NCI-H1436 treated with DMSO at 0.1 percent for 48 hours (cell line): ENCODE results near the gene KCNIP3.
"Not testable (repeated sequence)": the region's sequence is repeated elsewhere in the genome, so short reads cannot be mapped to it uniquely, and the experiment has no call there.

Experiments
- DNase-seq: peaks from one replicate; lab custom pipeline; 2025; lab: John Stamatoyannopoulos, UW

The KCNIP3 gene

DNA sequence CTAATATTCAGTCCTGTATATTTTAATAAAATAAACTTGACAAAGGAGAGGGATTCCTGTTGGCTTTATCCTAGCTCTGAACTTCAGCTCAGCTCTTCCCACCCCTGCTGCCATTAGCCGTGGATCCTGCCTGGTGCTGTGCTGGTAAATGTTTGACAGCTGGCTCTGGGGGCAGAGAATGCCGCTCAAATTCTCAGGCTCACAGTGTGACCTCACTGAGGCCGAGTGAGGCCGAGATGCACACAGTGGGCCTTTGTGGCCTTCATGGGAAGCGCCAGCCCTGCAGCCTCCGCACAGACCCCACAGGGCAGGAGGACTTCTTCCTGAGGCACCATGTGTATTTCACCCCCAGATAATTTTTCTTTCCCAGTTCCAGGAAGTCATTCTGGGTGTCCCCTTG lies 88.9 kb downstream of the KCNIP3 start:
- no peak for DNase-seq

DNA sequence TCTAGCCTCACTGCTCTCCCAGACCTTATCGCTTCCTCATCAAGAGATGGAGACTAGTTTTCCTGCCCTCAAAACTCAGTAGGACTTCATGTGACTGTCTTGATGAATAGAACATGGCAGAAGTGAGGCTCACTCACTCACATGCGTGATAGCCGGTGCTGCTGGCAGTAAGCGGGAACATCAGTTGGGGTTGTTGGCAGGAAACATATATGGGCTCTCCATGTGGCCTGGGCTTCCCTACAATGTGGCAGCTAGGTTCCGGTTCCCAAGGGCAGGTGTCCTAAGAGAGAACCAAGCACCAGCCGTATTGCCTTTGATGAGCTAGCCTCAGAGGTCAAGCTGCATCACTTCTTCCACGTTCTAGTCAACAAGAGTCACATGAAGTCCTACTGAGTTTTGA lies 90.2 kb downstream of the KCNIP3 start:
- no peak for DNase-seq

DNA sequence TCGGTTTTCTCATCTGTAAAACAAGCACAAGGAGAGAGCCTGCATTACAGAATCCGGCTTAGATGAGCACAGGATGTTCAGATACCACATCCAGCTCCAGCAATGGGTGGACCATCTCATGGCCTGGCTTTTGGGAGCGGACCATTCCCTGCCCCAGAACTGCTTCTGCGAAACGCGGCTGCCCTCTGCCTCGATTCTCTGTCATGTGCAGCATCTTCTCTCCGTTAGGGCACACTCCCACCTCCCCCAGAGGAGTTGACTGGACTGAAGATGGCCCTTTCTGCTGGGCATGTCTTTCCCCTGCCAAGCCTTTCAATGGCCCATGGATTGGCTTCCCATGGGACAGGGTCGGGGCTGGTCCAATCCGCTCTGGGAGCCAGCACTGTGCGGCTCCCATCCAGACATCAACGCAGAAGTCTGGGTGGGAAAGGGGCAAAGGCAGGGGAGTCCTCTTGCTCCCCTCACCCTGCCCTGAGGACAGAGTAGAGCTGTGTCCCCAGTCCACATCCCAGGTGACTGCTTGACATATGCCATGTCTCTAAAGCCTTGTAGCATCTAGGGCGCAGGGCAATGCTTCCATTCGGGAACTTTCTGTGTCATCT lies 91.0 kb downstream of the KCNIP3 start:
- no peak for DNase-seq

DNA sequence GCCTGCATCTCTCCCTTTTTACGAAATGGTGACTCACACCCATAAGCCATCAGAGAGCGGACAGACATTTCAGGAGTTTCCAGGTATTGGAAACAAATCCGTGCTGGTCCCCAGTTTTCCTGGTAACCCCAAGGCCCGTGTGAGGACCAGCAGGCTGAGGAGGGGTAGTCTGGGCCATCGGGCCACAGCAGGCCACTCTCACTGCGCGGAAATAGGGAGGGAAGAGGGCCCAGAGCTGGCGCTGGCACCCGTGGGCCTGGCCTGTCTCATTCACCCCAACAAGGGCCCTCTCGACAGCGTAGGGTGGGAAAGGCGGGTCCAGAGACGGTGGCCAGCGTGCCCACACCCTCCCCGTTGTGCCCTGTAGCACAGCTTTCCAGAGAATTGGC lies 91.7 kb downstream of the KCNIP3 start:
- no peak for DNase-seq

DNA sequence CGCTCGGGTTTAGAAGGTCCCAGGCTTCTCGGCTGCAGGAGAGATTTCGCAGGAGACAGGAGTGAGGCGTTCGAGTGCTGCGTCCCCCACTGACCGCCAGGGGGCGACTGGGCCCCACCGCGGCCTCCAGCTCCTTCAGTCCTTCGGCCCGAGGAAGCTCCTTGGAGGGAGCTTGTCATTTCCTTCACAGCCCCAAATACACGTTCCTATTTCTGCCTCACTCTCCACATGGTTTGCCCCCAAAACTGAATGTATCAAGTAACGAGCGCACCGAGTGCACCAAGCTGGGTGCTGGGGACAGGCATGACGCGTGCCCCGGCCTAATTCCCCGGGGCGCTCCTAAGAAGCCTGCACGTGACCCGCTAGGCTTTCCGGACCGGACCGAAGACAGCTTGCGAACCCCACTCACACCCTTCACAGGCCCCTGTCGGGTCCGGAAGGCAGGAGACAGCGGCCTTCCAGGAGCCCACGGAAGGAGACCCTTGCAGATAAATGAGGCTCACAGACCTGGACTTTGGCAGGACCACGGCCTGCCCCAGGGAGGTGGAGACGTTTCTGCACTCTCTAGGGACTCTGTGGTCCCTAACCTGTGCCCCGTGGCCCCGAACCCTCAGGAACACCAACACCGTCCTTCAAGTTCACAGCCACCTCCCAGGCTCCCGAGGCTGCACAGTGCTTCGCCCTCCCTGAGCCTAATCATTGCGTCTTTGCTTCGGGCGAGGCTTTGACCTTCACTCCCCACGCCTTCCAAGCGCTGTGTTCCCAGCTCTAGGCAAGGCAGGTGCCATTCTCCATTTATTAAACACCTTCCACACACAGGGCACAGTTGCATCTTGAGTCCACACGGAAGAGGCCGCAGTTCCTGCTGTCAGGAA lies 92.3 kb downstream of the KCNIP3 start:
- DNase-seq, result no peak

DNA sequence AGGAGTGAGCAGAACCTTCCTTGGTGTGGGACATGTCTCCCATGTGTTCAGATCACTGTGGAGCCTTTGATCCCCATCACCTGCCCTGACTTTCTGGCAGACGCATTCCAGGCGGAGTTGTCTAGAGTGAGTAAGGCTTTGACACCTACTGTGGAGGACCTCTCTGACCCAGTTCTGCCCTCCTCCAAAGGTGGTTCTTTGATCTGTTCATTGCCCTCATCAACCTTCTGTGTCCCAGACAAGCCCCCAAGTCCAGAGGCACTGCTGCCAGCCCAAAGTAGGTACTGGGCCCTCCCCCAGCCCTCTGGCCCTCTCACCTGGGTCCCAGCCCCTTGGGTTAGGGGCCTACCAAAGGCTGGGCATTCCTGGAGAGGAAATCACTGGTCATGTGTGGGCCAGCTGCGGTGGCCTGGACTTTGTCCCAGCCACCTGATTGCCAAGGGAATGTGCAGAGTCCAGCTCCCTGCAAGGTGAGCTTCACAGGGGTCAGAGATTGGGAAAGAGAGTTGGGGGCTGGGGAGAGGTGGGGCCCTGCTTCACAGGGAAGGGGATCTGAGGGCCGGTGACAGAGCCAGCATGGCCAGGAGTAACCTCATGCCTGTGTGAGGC lies 93.2 kb downstream of the KCNIP3 start:
- DNase-seq, result no peak

DNA sequence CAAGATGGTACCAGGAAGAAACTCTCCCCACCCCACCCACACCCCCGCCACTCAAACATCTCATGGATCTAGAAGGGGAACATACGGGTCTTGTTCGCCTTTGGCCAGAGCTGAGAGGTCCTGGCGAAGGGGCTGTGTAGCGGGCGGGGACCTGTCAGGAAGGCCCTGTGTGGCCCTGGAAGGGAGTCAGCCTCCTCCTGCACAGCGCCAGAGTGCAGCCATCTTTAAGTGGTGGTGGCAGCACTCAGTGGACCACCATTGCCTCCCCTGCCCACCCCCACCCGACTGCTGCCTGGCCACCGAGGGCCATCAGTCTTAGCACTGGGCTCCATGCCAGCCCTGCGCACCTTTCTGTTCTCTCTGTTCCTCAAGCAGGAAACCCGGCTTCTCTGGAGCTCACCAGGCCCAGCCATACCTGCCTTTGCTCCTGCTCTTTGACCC lies 93.8 kb downstream of the KCNIP3 start:
- no peak for DNase-seq

DNA sequence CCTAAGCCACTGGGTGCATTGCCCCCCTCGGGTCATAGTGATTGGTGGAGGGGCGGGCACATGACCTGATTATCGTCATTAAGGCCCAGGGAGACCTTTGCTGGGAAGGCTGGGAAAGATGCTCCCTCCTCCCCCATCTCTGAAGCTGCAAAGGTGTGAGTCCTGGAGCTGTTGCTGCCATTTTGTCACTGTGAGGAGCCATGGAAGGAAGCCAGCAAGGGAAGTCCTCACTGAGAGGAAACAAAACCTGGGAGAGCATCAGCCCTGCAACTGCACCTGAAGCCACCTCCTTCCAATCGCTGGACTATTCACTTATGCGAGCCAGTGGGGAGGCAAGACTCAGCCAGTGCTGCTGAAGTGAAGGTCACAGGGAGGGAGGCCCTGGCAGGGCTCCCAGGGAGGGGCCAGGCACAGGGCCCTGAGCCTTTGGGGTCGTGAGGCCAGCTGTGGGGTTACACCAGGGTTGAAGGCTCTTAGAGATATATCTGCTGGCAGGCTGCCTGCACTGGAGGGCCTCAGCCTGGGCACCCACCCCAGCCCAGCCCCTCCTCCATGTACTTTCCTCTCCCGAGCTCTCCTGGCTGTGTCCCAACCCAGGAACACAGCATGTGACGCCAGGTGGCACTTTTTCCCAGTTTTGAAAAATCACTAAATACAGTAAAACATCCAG lies 94.6 kb downstream of the KCNIP3 start:
- DNase-seq, result no peak

DNA sequence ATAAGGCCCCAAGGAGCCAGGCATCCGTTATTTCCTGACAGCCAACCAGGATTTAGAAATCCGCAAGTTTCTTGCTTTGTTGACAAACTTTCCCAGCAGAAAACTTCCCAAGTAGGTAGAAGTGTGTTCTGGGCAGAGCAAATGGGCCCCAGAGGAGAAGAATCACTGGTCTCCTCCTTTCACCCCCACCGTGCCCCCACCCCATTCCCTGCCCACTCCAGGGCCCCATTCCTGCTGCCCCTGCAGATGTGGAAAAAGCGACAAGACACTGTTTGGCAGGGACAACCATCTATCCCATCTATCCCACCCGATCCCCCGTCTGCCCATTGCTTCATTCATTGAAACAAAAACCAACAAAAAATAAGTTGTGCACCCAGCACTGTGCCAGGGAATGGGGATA lies 95.2 kb downstream of the KCNIP3 start:
- no peak for DNase-seq

DNA sequence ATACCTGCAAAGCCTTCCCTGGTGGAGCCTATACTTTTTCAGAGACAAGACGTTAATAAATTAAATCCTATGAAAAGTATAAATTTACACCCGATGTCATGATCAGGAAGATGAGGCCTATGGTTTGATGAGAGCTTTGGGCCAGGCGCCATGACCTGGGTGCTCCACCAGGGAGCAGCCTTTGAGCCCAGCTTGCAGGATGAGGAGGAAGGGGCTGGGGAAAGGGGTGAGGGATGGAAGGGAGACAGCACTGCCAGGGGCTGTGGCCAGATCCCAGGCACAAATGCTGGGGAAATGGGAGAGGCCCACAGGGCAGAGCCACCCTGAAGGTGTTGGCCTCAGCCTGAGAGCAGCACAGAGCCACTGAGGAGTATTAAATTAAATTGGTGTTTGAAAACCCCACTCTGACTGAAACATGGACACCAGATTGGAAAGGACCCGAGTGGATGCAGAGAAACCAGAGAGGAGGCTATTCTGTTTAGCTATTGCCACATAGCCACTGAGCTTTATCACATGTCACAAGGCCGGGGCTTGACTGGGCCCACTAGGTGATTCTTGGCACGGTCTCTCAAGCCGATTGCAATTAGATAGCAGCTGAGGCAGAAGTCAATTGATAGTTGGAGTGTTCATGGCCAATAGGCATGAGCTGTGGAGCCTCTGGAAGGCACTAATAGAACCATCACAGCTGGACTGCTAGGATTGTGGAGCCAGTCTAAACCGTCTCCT lies 95.7 kb downstream of the KCNIP3 start:
- DNase-seq, result no peak

DNA sequence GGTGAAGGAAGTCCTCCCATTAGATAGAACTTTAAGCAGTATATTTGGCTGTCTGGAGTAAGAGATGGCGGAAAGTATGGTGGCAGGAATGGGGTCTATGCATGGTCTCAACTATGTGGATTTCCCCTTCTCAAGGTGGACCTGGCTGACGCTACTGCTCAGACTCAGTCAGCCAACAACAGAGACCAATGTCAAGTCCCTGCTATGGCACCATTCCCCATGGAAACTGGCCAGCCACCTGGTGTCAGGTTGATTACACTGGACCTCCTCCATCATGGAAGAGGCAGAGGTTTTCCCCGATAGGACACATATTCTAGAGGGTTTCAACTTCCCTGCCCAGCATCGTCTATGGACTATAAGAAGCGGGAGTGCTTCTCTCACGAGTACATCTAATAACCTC lies 96.8 kb downstream of the KCNIP3 start:
- DNase-seq, result no peak

DNA sequence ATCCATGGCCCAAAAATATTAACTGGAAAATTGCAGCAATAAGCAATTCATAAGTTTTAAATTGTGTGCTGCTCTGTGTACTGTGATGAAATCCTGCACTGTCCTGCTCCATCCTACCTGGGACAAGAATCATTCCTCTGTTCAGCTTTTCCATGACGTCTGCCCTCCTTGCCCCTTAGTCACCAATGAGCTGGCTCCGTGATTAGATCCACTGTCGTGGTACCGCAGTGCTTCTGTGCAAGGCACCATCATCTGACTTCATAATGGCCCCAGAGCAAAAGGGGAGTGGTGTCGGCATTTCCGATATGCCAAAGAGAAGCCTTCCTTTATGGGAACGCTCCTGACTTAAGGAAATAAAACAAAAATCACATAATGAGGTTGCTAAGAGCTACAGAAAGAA lies 101.9 kb downstream of the KCNIP3 start:
- no peak for DNase-seq

DNA sequence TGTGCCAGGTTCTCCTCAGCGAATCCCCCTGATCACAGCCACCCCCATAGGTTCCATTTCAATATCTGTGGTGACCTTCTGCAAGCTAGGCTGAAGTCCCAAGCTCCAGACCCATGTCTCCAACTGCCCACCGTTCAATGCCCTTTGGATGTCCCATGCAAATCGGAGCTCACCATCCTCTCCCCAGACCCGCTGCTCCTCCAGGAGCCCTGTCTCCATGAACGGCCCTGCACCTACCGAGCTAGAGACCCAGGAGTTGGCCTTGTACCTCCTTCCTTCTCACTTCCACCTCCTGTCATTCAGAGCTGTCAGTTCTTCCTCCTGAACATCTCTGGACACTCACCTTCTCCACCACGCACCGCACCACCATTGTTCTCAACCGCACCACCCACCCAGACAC lies 104.3 kb downstream of the KCNIP3 start:
- DNase-seq, result no peak

DNA sequence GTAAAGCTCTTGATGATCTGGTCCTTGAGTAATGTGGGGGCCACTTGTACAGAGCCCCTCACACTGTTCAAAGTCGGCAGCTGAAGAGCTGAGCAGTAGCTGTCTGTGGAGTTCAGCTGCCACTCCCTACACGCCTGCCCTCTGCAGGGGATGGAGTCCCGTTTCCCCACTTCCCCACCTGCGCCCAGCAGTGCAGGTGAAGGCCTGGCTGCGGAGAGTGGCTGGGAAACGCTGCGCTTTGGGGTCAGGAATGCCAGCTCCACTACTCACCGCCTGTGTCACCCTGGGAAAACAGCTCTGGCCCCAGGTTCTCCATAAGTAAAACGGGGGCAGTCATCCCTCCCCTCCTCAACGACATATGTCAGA lies 104.8 kb downstream of the KCNIP3 start:
- not testable (repeated sequence) for DNase-seq

DNA sequence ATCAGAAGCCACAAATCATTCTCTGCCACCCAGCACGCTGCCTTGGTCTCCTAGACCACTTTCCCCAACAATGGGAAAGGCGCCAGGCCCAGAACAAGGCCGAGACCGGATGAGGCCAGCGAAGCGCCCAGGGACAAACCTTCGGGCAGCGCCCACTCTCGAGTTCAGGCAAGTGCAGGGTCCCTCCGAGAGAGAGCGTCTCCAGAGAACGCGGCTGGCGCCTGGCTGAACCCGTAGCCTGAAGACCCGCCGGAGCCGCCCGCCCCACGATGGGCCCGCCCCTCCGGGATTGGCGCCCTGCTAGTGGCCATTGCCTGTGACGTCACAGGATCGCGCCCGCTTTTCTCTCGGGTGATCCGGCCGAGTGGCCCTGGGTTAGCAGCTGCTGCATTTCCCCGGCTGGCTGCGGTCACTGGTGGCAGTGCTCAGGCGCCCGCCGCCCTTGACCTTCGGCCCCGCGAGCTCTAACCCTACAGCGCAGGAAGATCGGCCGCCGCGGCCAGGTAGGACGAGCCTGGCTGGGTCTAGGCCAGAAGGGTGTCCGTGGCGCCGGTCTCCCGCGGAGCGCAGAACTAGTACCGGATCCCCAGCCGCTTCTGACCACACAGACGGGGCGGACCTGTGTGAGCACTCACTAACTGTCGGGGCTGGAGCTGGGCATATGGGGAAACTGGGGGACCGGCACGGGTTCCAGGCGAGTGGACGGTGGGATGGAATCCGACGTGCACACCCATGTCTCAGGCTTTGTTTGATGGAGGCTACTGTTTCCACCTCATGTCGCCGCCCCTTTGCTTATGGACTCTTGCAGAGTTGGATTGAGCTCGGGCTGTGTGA lies 105.4 kb downstream of the KCNIP3 start, which contains the start of gene FAHD2A:
FAHD2A (plus strand) TSS at position 339 of the 834 bp plus-strand sequence. CDS start 2,851 bp downstream, outside the sequence.
- peak; percentile 31 for DNase-seq

DNA sequence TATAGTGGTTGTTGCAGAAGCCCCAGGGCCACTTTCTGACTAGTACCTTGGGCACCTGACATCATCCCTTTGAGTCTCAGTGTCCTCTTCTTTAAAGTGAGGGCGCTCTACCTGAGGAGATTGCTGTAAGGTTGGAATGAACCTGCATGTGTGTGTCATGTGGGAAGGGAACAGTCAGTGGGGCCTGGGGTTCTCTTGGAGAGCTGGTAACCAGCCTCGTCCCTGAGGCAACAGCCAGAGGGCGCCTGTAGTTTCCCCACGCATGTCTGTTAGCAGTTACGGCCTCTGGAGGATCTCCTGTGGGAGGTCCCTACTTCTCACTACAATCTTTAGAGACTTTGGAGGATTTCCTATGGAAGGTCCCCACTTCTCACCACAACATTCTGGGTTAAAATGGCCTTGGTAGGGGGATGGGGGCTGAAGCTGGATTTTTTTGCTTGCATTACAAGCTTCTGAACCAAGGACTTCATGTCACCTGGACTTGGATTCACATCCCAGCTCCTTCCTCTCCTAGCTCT lies 106.1 kb downstream of the KCNIP3 start:
- not testable (repeated sequence) for DNase-seq

DNA sequence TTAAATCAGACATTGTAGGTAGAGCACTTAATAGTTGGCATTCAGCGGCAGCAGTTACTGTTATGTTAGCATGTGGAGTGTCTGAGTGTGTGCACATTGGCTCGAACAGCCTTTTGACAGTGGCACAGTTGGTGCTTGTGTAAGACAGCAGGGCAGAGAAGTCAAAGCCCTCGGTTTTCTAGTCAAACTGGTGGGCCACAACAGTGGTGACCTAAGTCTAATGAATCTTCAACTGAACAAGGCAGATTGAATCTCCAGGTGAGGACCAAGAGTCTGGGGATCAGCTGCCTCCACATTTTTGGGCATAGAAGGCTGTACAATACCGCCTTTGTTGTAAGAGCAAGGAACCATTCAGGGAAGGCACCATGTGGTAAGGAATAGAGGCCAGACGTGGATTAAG lies 106.7 kb downstream of the KCNIP3 start:
- not testable (repeated sequence) for DNase-seq

DNA sequence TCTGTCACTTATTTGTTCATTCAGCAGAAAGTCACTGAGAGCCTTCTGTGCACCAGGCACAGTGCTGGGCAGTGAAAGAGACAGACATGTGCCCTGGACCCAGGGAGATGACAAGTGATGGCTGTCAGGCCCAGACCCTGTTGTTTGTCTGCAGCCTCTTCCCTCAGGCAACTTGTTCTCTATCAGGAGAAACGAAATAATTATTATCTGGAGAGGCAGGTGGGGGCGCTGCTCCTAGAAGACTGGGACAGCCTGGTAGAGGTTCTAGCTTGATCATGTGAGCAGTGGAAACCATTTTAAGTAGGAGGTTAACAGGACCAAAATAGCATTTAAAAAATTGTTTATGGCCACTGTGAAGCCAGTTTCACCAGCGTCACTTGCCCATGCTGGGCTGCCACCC lies 107.5 kb downstream of the KCNIP3 start:
- not testable (repeated sequence) for DNase-seq

DNA sequence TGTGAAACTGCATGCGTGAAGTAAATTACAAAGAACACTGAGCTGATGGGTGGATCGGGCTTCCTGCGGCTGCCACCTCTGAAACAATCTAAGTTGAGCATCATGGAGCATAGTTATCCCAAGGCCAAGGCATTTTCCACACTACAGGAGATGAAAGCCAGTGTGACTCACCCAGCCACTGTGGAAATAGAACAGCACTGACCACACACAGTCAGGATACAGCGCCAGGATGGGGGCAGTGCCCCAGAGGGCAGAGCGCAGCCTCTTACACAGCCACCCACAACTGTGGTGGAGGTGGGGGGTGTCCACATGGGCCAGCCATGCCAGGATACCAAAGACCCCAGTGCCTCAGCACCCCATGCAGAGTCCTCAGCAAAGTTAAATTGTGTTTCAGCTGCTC lies 114.1 kb downstream of the KCNIP3 start:
- DNase-seq, result not testable (repeated sequence)

DNA sequence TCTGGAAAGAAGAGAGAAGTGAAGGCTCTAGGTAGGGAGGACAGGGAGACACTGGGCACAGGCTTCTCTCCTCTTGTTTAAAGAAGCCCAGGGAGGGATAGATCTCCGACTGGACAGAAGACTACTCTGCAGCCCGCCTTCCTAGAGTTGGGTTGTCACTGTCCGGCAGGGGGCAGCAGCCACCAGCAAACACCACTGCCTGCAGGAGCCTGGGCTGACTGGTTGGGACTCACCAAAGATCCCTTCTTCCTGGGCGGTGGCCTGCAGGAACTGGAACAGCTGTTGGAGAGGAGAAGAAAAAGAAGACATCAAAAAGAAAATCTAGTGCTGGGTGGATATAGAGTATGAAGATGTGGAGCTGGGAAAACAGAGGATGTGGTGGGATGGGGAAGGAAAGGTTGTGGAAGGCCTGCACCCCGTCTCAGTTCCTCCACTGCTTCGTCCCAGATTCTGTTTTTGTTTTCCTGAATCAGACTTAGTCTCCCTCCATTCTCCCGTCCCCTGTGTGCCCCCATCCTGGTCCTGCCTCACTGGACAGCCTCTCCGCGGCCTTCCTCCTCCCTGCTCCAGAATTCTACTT lies 117.0 kb downstream of the KCNIP3 start:
- DNase-seq, result not testable (repeated sequence)
